PC-3 (cell line): Measurements from ENCODE around the gene TENM4. TPM values are rescaled to one million over a fixed set of nuclear protein-coding genes. Genes with fewer than 3 reads are reported as not detected.

Experiments used
- ATAC-seq: fragments of 200-7000 bp; cut with Tn5 transposase; 2 replicates; pipeline ENCODE4 v1.9.1; 2020; ENCODE audit warnings: mild to moderate bottlenecking, moderate library complexity
- BruUV-seq: library from RNA; stranded (reverse); fragments of 400-500 nt; replicated peaks from 2 replicates; lab custom pipeline; 2021; lab: Mats Ljungman, UMichigan
- CTCF ChIA-PET: fragments of 300-600 bp; sonication (Branson Sonifier 250); formaldehyde crosslinking; loops from one replicate; lab custom pipeline; 2022; ENCODE audit warnings: antibody characterized with exemption; lab: Charles Lee
- POLR2A ChIA-PET: fragments of 300-600 bp; sonication (Branson Sonifier 250); formaldehyde crosslinking; loops from one replicate; lab custom pipeline; 2022; ENCODE audit warnings: antibody characterized with exemption; ENCODE audit not compliant: unreplicated experiment; lab: Charles Lee
- DNase-seq: peaks from one replicate; pipeline ENCODE4 v3.0.0-alpha.2; 2015
- H2AFZ ChIP-seq: fragments of 300-600 bp; sonication (generic); 2 replicates; pipeline ENCODE4 v1.6.0; 2016; ENCODE audit warnings: antibody characterized with exemption, low read length
- H3F3A ChIP-seq: fragments of 300-600 bp; sonication (generic); one replicate; pipeline ENCODE4 v1.6.0; 2017; ENCODE audit warnings: antibody characterized with exemption, low read length, control low read depth, mild to moderate bottlenecking; ENCODE audit not compliant: unreplicated experiment
- H3K27ac ChIP-seq: fragments of 300-600 bp; sonication (generic); 2 replicates; pipeline ENCODE4 v1.5.1; 2016; ENCODE audit warnings: mild to moderate bottlenecking, low read length
- H3K27me3 ChIP-seq: fragments of 300-600 bp; sonication (generic); 2 replicates; pipeline ENCODE4 v1.6.1; 2016; ENCODE audit warnings: low read length, mixed read lengths
- H3K36me3 ChIP-seq: fragments of 300-600 bp; sonication (generic); 2 replicates; pipeline ENCODE4 v1.6.1; 2016; ENCODE audit warnings: low read depth, mixed run types, low read length, mixed read lengths
- H3K4me1 ChIP-seq: fragments of 300-600 bp; sonication (generic); 2 replicates; pipeline ENCODE4 v1.5.1; 2016; ENCODE audit warnings: low read length; ENCODE audit not compliant: insufficient read depth
- H3K4me2 ChIP-seq: fragments of 300-600 bp; sonication (generic); 2 replicates; pipeline ENCODE4 v1.6.0; 2016; ENCODE audit warnings: low read length
- H3K4me3 ChIP-seq: fragments of 300-600 bp; sonication (generic); 2 replicates; pipeline ENCODE4 v1.5.1; 2016; ENCODE audit warnings: mild to moderate bottlenecking, low read length, mixed read lengths
- H3K79me2 ChIP-seq: fragments of 300-600 bp; sonication (generic); 2 replicates; pipeline ENCODE4 v1.6.1; 2017; ENCODE audit warnings: low read length, mixed read lengths
- H3K9ac ChIP-seq: fragments of 300-600 bp; sonication (generic); 2 replicates; pipeline ENCODE4 v1.6.0; 2016; ENCODE audit warnings: mild to moderate bottlenecking, low read length
- H3K9me2 ChIP-seq: fragments of 300-600 bp; sonication (generic); replicated peaks from 2 replicates; pipeline ENCODE4 v1.6.1; 2016; ENCODE audit warnings: mixed run types, low read length, mixed read lengths
- H3K9me3 ChIP-seq: fragments of 300-600 bp; sonication (generic); 2 replicates; pipeline ENCODE4 v1.6.1; 2016; ENCODE audit warnings: low read length, mixed read lengths
- H4K20me1 ChIP-seq: fragments of 300-600 bp; sonication (generic); 2 replicates; pipeline ENCODE4 v1.6.1; 2016; ENCODE audit warnings: low read length, mixed read lengths
- CTCF ChIP-seq: fragments of 300-600 bp; sonication (generic); conservative IDR thresholded peaks from 2 replicates; pipeline ENCODE4 v1.5.1; 2017; ENCODE audit warnings: antibody characterized with exemption, low read depth, mild to moderate bottlenecking, low read length
- EZH2 ChIP-seq: fragments of 300-600 bp; sonication (generic); IDR thresholded peaks from one replicate; pipeline ENCODE4 v1.6.1; 2017; ENCODE audit warnings: antibody characterized with exemption, mild to moderate bottlenecking, low read length; ENCODE audit not compliant: unreplicated experiment
- EZH2phosphoT487 ChIP-seq: fragments of 300-600 bp; sonication (generic); IDR thresholded peaks from 2 replicates; pipeline ENCODE4 v1.6.1; 2018; ENCODE audit warnings: mild to moderate bottlenecking, antibody characterized with exemption, low read length, borderline replicate concordance
- intact Hi-C: fragments of 100-400 bp; cut with micrococcal nuclease; formaldehyde crosslinking; loops from 2 replicates; pipeline ENCODE4 v1.9.0; 2023
- total RNA-seq: library from RNA; depleted of rRNA; stranded (reverse); fragments of >200 nt; gene quantifications from 2 replicates; pipeline ENCODE4 v1.2.3, GENCODE V29; 2014

The TENM4 gene
- total RNA-seq, 1 experiment from 2014 or later, result 19.7 TPM

- Histone ChIP-seq H3K9me3 (peaks cover 4% of the 10 kb centered on the region; the same call in 1 of the 2 replicates), H3K79me2 (no peaks in the 10 kb centered on the region), H3K4me1 (no peaks in the 10 kb centered on the region), H3K4me2 (no peak overlapping the region), H3F3A (no peaks in the 10 kb centered on the region), H3K27ac (no peak overlapping the region), H3K9ac (no peak overlapping the region), H3K9me2 (no peaks in the 10 kb centered on the region), H3K4me3 (no peak overlapping the region), H2AFZ (no peak overlapping the region), H4K20me1 (no peaks in the 10 kb centered on the region), H3K27me3 (no peaks in the 10 kb centered on the region), H3K36me3 (no peaks in the 10 kb centered on the region)
- DNase-seq (peak; percentile 45), ATAC-seq (no peak)
- no TSS peak for BruUV-seq
- CTCF ChIA-PET, result no interaction called here
- TF ChIP-seq CTCF (no peak), EZH2 (no peak), EZH2phosphoT487 (no peak)
- POLR2A ChIA-PET, result no interaction called here
- intact Hi-C loops, result no loop called here
Observed at GRCh38 chr11:78622666-78623065, 818.2 kb downstream of the TENM4 start.

GRCh38 chr11:78620159-78620558 lies 820.7 kb downstream of the TENM4 start:
- TF ChIP-seq EZH2phosphoT487, result no peak
- no peak for TF ChIP-seq EZH2
- no peak for TF ChIP-seq CTCF
- Histone ChIP-seq H3F3A (no peaks in the 10 kb centered on the region), H3K79me2 (no peaks in the 10 kb centered on the region), H3K27me3 (no peaks in the 10 kb centered on the region), H3K27ac (no peak overlapping the region), H4K20me1 (no peaks in the 10 kb centered on the region), H3K4me1 (no peaks in the 10 kb centered on the region), H3K36me3 (no peaks in the 10 kb centered on the region), H2AFZ (no peak overlapping the region), H3K9me2 (no peaks in the 10 kb centered on the region), H3K9me3 (peaks cover 4% of the 10 kb centered on the region; the same call in 1 of the 2 replicates), H3K4me2 (no peak overlapping the region), H3K4me3 (no peak overlapping the region), H3K9ac (no peak overlapping the region)
- DNase-seq, result no peak
- intact Hi-C loops, result no loop called here
- BruUV-seq, result no TSS peak
- ATAC-seq, result no peak
- ChIA-PET CTCF (no interaction called here), POLR2A (no interaction called here)

- Histone ChIP-seq H3K79me2 (no peaks in the 10 kb centered on the region), H3K9me2 (no peaks in the 10 kb centered on the region), H3K27ac (no peak overlapping the region), H3K9me3 (peaks cover 4% of the 10 kb centered on the region; the same call in 1 of the 2 replicates), H2AFZ (no peak overlapping the region), H3K4me3 (no peak overlapping the region), H3K4me1 (no peaks in the 10 kb centered on the region), H3K36me3 (no peaks in the 10 kb centered on the region), H3K27me3 (no peaks in the 10 kb centered on the region), H3K9ac (no peak overlapping the region), H3F3A (no peaks in the 10 kb centered on the region), H4K20me1 (no peaks in the 10 kb centered on the region), H3K4me2 (no peak overlapping the region)
- BruUV-seq, result no TSS peak
- ATAC-seq (no peak), DNase-seq (peak; percentile 7)
- ChIA-PET CTCF (no interaction called here), POLR2A (no interaction called here)
- intact Hi-C loops, result no loop called here
- peak; percentile 30; the same call in 1 of the 2 replicates for TF ChIP-seq CTCF
- no peak for TF ChIP-seq EZH2phosphoT487
- TF ChIP-seq EZH2, result no peak
Observed at GRCh38 chr11:78615724-78616123, 825.1 kb downstream of the TENM4 start.
